HEK293T (cell line): Measurements from ENCODE around the gene ESR1.

ENCODE experiments used
- BHLHE40 ChIP-seq: fragments of 450-650 bp; IDR thresholded peaks from 2 replicates; pipeline ENCODE4 v1.6.1; 2016; ENCODE audit warnings: mild to moderate bottlenecking, moderate library complexity, borderline replicate concordance
- FOXA1 ChIP-seq: fragments of 450-650 bp; IDR thresholded peaks from 2 replicates; pipeline ENCODE4 v1.6.1; 2016; ENCODE audit warnings: mild to moderate bottlenecking
- FOXK2 ChIP-seq: fragments of 450-650 bp; IDR thresholded peaks from 2 replicates; pipeline ENCODE4 v1.6.1; 2016; ENCODE audit warnings: mild to moderate bottlenecking
- SP1 ChIP-seq: fragments of 450-650 bp; IDR thresholded peaks from 2 replicates; pipeline ENCODE4 v1.6.1; 2017

DNA sequence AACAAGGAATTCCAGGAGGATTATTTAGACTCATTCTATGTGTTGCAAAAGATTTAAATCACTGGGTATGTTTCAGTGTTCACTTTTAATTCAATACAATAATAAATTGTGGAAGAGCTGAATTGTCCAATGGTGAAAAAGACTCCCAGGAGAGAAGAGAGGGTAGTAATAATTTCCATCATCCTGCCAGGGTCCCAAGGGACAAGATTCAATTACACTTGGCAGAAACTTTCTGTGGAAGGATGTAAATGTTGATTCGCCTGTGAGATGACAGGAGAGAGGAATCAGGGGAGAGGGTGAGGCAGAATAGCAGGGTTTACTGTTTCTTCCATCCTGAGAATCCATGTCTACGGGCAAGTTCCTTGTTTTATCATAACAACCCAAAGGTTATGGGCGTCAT is 342.7 kb downstream of the ESR1 start:
- TF ChIP-seq SP1: no peak
- no peak for TF ChIP-seq FOXK2
- TF ChIP-seq BHLHE40: no peak
- no peak for TF ChIP-seq FOXA1
